GM19238 (cell line): ENCODE measurements around the gene SLC25A21.

ENCODE experiments used
- DNase-seq: peaks from one replicate; pipeline ENCODE4 v3.0.0; 2011; ENCODE audit warnings: low spot score; ENCODE audit not compliant: insufficient read length

SLC25A21 gene

GRCh38 chr14:36773136-36773540 lies 399.3 kb downstream of the SLC25A21 start:
- DNase-seq: no peak

- DNase-seq: no peak
Measured at GRCh38 chr14:36771028-36771640, 401.3 kb downstream of the SLC25A21 start.

- DNase-seq: no peak
Measured at GRCh38 chr14:36768638-36769337, 403.6 kb downstream of the SLC25A21 start.

- DNase-seq: no peak
Measured at GRCh38 chr14:36767603-36768281, 404.7 kb downstream of the SLC25A21 start.

- DNase-seq: no peak
Measured at GRCh38 chr14:36766974-36767373, 405.4 kb downstream of the SLC25A21 start.

- no peak for DNase-seq
Measured at GRCh38 chr14:36757734-36758601, 414.4 kb downstream of the SLC25A21 start.

GRCh38 chr14:36756226-36756625 lies 416.2 kb downstream of the SLC25A21 start:
- DNase-seq: no peak

- no peak for DNase-seq
Measured at GRCh38 chr14:36755756-36756155, 416.6 kb downstream of the SLC25A21 start.

- no peak for DNase-seq
Measured at GRCh38 chr14:36751920-36752319, 420.5 kb downstream of the SLC25A21 start.

GRCh38 chr14:36751106-36751505 lies 421.3 kb downstream of the SLC25A21 start:
- DNase-seq: no peak

GRCh38 chr14:36750244-36750643 lies 422.2 kb downstream of the SLC25A21 start:
- no peak for DNase-seq

- DNase-seq: no peak
Measured at GRCh38 chr14:36748610-36749213, 423.7 kb downstream of the SLC25A21 start.

- DNase-seq: no peak
Measured at GRCh38 chr14:36747411-36748184, 424.8 kb downstream of the SLC25A21 start.

- DNase-seq: no peak
Measured at GRCh38 chr14:36746872-36747271, 425.5 kb downstream of the SLC25A21 start.

GRCh38 chr14:36741858-36742257 lies 430.5 kb downstream of the SLC25A21 start:
- DNase-seq: no peak

GRCh38 chr14:36738269-36738668 lies 434.1 kb downstream of the SLC25A21 start:
- DNase-seq: no peak

GRCh38 chr14:36726128-36726527 lies 446.3 kb downstream of the SLC25A21 start:
- DNase-seq: no peak

GRCh38 chr14:36724162-36724561 lies 448.2 kb downstream of the SLC25A21 start:
- DNase-seq: no peak

GRCh38 chr14:36723530-36723929 lies 448.9 kb downstream of the SLC25A21 start:
- DNase-seq: no peak

GRCh38 chr14:36721877-36722276 lies 450.5 kb downstream of the SLC25A21 start:
- DNase-seq: no peak
